Activated CD8-positive, alpha-beta memory T cell treated with anti-CD3 and anti-CD28 coated beads for 48 hours (primary cell): ENCODE data around the gene ZNF423.
"Not testable (repeated sequence)": the region's sequence is repeated elsewhere in the genome, so short reads cannot be mapped to it uniquely, and the experiment has no call there.

Experiments
- DNase-seq, 3 experiments: peaks; one replicate each; pipeline ENCODE4 v3.0.0-alpha.2; 2020; ENCODE audit warnings: low read depth in 2 of 3, low spot score in 2 of 3

Gene ZNF423

DNA sequence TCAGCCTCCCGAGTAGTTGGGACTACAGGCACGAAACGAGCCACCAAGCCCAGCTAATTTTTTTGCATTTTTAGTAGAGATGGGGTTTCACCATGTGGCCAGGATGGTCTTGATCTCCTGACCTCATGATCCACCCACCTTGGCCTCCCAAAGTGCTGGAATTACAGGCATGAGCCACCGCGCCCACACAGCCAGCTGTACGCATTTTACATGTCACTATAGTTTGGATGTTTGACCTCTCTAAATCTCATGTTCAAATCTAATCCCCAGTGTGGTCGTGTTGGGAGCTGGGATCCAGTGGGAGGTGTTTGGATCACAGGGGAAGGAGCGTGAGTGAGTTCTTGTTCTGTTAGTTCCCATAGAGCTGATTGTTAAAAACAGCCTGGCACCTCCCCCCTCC lies 293.0 kb downstream of the ZNF423 start:
- DNase-seq: not testable (repeated sequence)

- no peak for DNase-seq
Measured at GRCh38 chr16:49562228-49562627, 293.7 kb downstream of the ZNF423 start.

GRCh38 chr16:49560004-49560830 lies 295.7 kb downstream of the ZNF423 start:
- no peak for DNase-seq

DNA sequence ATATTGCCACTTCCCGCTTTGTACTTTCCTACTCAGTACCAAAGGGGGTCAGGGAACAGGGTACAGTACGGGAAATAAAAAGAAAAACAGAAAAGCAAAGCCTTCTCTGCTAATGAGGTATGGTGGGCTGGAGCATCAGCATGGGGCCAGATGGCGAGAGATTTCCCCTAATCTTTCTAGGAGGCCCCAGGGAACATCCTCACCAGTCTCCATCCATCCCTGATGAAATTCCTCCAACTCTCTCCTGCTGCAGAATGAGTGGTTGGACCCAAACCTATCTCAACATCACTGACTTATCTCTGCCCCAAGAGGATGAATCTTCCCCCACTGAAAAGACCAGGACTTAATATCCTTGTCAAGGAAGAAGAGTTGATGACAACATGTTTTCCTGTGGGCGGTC lies 296.7 kb downstream of the ZNF423 start:
- DNase-seq: no peak

DNA sequence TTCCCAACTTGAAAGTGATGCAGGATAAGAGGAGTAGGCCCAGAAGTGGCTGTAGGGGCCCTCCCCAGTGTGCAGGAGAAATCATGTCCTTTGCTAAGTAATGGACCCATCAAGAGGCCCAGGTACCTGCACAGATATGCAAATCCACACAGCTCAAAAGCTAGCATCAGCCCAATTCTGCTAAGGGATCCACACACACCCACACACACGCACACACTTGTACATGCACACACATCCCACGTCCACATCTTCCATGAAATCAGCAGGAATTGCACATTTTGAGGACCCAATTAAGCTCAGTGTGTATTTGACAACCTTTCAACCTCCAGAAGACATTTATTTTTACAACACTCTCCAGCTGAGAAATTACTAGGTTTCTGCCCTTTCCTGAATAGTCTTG lies 297.5 kb downstream of the ZNF423 start:
- DNase-seq: no peak

GRCh38 chr16:49556606-49557446 lies 299.1 kb downstream of the ZNF423 start:
- no peak for DNase-seq

DNA sequence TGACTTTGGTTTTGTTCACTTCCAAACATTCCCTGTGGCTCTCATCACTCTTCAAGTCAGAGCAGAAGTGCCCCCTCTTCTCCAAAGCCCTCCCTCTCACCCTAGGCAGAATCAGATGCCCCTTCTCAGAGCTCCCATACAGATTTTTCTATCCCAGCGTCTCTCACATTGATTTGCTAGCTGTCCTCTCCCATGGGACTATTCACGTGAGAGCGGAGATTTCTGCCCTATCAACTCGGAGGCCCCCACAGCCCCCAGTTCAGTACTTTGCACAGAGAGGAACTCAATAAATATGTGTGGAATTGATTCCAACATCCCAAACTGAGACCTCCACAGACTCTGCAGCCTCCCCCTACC lies 299.7 kb downstream of the ZNF423 start:
- no peak for DNase-seq

GRCh38 chr16:49554681-49555080 lies 301.2 kb downstream of the ZNF423 start:
- DNase-seq: no peak

GRCh38 chr16:49552313-49552928 lies 303.5 kb downstream of the ZNF423 start:
- DNase-seq: no peak

- no peak for DNase-seq
Measured at GRCh38 chr16:49550666-49551065, 305.2 kb downstream of the ZNF423 start.

- no peak for DNase-seq
Measured at GRCh38 chr16:49550140-49550539, 305.8 kb downstream of the ZNF423 start.

DNA sequence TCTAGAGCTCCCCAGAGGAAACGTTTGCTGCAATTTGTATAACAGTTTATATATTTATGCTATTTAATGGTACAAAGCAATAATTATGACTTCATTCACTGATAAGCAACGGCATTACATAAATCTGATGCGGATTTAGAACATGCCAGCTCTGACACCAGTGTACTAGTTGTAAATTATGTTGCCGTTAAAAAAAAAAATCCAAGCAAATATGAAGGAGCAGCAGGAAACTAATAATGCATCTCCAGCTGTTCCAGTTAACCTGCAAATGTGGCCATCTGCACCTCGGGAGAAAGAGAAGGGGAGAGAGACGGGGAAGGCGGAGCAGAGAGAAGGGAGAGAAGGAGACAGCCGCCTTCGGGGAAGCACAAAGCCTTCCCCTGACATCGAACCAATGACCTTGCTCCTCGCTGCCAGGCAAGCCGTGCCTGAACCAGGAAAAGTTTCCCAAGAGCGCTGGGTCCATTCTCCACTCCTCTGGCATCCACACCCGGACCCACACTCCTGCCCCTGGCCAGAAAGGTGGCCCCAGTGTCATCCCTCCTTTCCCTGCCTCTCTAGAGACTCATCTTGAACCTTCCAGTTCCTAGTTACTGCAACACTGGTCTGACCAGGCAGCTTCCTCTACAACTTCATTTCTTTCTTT lies 307.5 kb downstream of the ZNF423 start:
- DNase-seq: no peak

DNA sequence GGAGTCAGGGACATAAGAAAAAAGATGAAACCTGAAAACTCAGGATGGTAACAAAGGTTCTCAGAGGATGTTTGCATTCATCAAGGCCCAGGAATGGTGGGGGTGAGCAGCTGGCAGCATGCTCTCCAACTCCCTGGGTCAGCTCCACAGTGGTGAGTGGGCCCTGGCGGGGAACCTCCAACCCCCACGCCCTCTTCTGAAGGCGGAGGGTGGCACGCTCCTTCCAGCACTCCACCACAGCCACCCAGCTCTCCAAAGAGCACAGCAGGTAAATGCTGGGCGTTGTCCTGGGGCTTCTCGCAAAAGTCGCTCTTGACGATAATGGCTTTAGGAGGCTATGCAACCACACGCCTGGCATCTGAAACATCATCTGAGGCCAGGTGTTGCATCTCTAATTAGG lies 308.5 kb downstream of the ZNF423 start:
- no peak for DNase-seq

DNA sequence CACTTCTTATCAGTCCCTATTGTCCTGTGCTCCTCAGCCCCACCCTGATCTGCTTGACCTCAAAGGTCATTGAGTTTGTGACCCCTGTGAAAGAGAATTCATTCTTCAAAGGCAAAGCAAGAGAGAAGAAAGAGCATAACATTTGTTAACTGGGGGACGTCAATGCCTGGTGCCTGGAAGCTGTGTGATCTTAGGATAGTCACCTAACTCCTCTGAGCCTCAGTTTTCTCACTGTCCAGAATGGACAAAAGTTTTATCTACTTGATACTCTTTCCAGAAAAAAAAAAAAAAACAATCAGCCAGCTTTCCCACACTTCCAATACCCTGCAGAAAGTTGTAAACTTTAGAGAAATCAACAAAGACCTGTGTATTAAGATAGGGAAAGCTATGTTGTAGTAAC lies 309.2 kb downstream of the ZNF423 start:
- no peak for DNase-seq

- no peak for DNase-seq
Measured at GRCh38 chr16:49545741-49546448, 310.0 kb downstream of the ZNF423 start.

GRCh38 chr16:49545243-49545642 lies 310.7 kb downstream of the ZNF423 start:
- DNase-seq: no peak

DNA sequence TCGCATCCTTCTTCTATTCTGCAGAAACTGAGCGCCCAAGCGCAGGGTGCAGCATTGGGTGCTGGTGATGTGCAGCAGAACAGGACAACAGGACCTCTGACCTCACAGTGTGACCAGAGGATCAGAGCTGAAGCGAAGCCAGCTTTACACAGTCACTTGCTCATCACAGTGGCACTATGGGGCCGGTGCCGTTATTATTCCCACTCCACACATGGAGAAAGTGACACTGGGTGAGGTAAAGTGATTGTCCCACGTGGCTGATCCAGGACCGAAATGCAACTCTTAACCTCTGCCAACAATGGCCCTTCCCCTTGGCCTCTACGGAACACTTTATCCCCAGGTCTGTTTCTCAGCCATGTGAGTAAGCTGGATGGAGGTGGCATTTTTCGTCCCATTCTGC lies 311.1 kb downstream of the ZNF423 start:
- DNase-seq: no peak

- DNase-seq: no peak
Measured at GRCh38 chr16:49543631-49543946, 312.3 kb downstream of the ZNF423 start.

DNA sequence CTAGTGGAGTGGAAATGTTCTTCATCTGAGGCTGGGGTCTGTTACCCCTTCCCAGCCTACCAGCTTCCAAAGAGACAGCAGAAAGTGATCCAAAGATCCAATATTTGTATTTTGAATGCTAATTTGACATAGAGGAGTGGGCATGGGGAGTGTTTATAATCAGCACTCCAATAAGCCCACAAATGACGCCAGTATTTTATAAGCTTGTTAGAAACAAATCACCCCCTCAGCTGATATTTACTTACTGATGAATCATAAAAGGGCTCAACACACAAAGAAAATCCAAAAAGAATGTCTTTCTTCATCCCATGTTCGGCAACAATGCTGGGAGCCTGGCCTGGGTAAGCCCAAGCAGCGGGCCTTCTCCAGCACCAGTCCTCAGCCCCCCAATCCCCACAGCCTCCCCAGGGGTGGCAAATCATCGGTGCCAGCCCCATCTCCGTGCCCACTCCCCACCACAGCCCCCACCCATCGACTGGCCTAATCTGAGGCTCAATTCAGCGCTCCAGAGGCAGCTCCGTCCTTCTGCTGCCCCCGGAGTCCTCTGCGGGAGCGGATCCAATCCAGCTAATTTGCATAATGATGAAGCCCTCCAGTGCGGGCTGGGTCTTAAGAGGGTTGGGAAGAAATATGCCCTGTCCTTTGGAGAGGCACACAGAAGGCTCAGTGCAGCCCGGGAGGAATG lies 312.8 kb downstream of the ZNF423 start:
- DNase-seq: no peak

- DNase-seq: no peak
Measured at GRCh38 chr16:49542391-49542891, 313.5 kb downstream of the ZNF423 start.
